Lower leg skin (tissue), 3 donors: ENCODE data around the gene PLGRKT.

ENCODE experiments used
- POLR2A ChIP-seq, 2 donors: fragments of 450-650 bp; IDR thresholded peaks; one replicate each; pipeline ENCODE4 v1.6.1; 2016 to 2017; ENCODE audit warnings: antibody characterized with exemption in 2 of 2, mild to moderate bottlenecking in 1 of 2, moderate library complexity in 1 of 2
- TF ChIP-seq, protein P1 (sequence below), 3 donors: fragments of 450-650 bp; IDR thresholded peaks; one replicate each; pipeline ENCODE4 v1.5.1; 2016; ENCODE audit warnings: antibody characterized with exemption in 3 of 3, mild to moderate bottlenecking in 3 of 3, moderate library complexity in 2 of 3

GRCh38 chr9:5321058-5321457 lies 116.7 kb downstream of the PLGRKT start:
- TF ChIP-seq, protein P1, sequence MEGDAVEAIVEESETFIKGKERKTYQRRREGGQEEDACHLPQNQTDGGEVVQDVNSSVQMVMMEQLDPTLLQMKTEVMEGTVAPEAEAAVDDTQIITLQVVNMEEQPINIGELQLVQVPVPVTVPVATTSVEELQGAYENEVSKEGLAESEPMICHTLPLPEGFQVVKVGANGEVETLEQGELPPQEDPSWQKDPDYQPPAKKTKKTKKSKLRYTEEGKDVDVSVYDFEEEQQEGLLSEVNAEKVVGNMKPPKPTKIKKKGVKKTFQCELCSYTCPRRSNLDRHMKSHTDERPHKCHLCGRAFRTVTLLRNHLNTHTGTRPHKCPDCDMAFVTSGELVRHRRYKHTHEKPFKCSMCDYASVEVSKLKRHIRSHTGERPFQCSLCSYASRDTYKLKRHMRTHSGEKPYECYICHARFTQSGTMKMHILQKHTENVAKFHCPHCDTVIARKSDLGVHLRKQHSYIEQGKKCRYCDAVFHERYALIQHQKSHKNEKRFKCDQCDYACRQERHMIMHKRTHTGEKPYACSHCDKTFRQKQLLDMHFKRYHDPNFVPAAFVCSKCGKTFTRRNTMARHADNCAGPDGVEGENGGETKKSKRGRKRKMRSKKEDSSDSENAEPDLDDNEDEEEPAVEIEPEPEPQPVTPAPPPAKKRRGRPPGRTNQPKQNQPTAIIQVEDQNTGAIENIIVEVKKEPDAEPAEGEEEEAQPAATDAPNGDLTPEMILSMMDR (IDR thresholded peaks at IDR 0.05), result no peak
- TF ChIP-seq POLR2A (IDR thresholded peaks at IDR 0.05), result no peak
